Measurements from ENCODE around the gene KY. TPM values are rescaled to one million over a fixed set of nuclear protein-coding genes. Genes with fewer than 3 reads are reported as not detected.

KY gene
- total and polyA plus RNA-seq, 2 of the 13 experiments (the other 11 are each of a cell fraction or from before 2014, with no cell fraction given): not detected

DNA sequence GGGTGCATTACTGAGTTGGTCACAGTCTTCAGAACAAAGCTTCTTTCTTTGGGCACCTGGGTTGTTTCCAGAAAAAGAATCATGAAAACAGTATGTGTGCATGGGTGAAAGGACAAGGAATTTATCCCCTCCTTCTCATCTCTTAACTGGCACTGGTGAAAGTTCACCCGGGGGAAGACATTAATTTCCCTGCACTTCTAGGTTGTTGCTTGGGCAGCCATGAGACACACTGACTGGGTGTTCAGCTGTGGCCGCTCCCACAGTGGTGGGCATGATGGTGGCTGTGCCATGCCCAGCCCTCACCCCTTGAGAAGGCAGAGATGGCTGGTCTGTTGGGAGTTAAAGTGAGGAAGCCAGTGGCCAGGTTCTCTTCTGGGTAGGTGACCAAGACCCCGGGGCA is 16.6 kb upstream of the KY start:
- H2AFZ ChIP-seq (ENCODE audit: low read length): no peak overlapping the region
- H3K36me3 ChIP-seq (replicated peaks in 1 of 2; ENCODE audit: control insufficient read depth in 1 of 2, insufficient read depth in 2 of 2, low read length in 2 of 2): no peaks in the 10 kb centered on the region
- CTCF ChIA-PET (ENCODE audit: low intra/inter-chr PET ratio, low total read pairs): no interaction called here
- no peak overlapping the region for H3K27ac ChIP-seq (ENCODE audit: extremely low read length, insufficient read depth, low read length)
- ATAC-seq: no peak
- intact Hi-C loops (cut with micrococcal nuclease; ENCODE audit: unreplicated experiment) (no loop called here), in situ Hi-C loops (cut with HindIII; ENCODE audit: extremely low pct_ligation_motif_present, low pct_unique_long_range_greater_than_20kb) (no loop called here)
- H3K4me3 ChIP-seq (replicated peaks in 1 of 3; ENCODE audit: insufficient read depth in 1 of 3, low read depth in 2 of 3, low read length in 3 of 3): no peak overlapping the region
- 6% methylated on average over 3 of the region's 3 CpGs for WGBS (ENCODE audit: low lambda C conversion rate)
- no peaks in the 10 kb centered on the region for H3K79me2 ChIP-seq (ENCODE audit: insufficient read depth, low read length)
- POLR2A ChIA-PET: no interaction called here
- DNase-seq (ENCODE audit: low spot score): no peak
- no peak for FAIRE-seq
- no TSS peak for BruUV-seq (replicated peaks)
- H3K9ac ChIP-seq (ENCODE audit: insufficient read depth, low read depth, low read length): no peak overlapping the region
- no peaks in the 10 kb centered on the region for H4K20me1 ChIP-seq (ENCODE audit: insufficient read depth, low read length)
- peaks cover 0 to 11% of the 10 kb centered on the region in 2 experiments; a peak in 3 of 5 replicates for H3K27me3 ChIP-seq (ENCODE audit: control insufficient read depth in 1 of 2, insufficient read depth in 2 of 2, low read length in 2 of 2)
- no peak overlapping the region for H3K4me2 ChIP-seq (ENCODE audit: low read depth, low read length)
- H3K4me1 ChIP-seq (ENCODE audit: insufficient read depth, low read length): no peaks in the 10 kb centered on the region
- TF ChIP-seq KDM1A (CRISPR knock-in tag; IDR thresholded peaks at IDR 0.05) (no peak), SETDB1 (CRISPR knock-in tag; IDR thresholded peaks at IDR 0.05; ENCODE audit: borderline replicate concordance) (no peak), FOXA1 (IDR thresholded peaks at IDR 0.05) (no peak), FOXA1 (CRISPR knock-in tag; IDR thresholded peaks at IDR 0.05) (no peak), ZNF564 (CRISPR knock-in tag; IDR thresholded peaks at IDR 0.05) (no peak), HDAC6 (IDR thresholded peaks at IDR 0.05; ENCODE audit: low read depth, low read length) (no peak), EZH2 (conservative IDR thresholded peaks at IDR 0.05; ENCODE audit: low read depth, low read length) (no peak), YEATS2 (CRISPR knock-in tag; IDR thresholded peaks at IDR 0.05; ENCODE audit: borderline replicate concordance) (no peak), SRSF9 (IDR thresholded peaks at IDR 0.05; ENCODE audit: borderline replicate concordance, insufficient read depth, low read depth, low read length, poor library complexity, severe bottlenecking) (no peak), ZNF260 (CRISPR knock-in tag; IDR thresholded peaks at IDR 0.05; ENCODE audit: borderline replicate concordance, low read depth) (no peak), MAFG (CRISPR knock-in tag; IDR thresholded peaks at IDR 0.05) (no peak), ZBTB21 (CRISPR knock-in tag; IDR thresholded peaks at IDR 0.05) (no peak), ZNF607 (CRISPR knock-in tag; IDR thresholded peaks at IDR 0.05; ENCODE audit: borderline replicate concordance) (no peak), ZEB1 (IDR thresholded peaks at IDR 0.05; ENCODE audit: insufficient replicate concordance, low read depth) (no peak)
- TF ChIP-seq, protein P1, sequence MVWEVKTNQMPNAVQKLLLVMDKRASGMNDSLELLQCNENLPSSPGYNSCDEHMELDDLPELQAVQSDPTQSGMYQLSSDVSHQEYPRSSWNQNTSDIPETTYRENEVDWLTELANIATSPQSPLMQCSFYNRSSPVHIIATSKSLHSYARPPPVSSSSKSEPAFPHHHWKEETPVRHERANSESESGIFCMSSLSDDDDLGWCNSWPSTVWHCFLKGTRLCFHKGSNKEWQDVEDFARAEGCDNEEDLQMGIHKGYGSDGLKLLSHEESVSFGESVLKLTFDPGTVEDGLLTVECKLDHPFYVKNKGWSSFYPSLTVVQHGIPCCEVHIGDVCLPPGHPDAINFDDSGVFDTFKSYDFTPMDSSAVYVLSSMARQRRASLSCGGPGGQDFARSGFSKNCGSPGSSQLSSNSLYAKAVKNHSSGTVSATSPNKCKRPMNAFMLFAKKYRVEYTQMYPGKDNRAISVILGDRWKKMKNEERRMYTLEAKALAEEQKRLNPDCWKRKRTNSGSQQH (CRISPR knock-in tag; IDR thresholded peaks at IDR 0.05; ENCODE audit: low read depth): no peak
- TF ChIP-seq, protein P2, sequence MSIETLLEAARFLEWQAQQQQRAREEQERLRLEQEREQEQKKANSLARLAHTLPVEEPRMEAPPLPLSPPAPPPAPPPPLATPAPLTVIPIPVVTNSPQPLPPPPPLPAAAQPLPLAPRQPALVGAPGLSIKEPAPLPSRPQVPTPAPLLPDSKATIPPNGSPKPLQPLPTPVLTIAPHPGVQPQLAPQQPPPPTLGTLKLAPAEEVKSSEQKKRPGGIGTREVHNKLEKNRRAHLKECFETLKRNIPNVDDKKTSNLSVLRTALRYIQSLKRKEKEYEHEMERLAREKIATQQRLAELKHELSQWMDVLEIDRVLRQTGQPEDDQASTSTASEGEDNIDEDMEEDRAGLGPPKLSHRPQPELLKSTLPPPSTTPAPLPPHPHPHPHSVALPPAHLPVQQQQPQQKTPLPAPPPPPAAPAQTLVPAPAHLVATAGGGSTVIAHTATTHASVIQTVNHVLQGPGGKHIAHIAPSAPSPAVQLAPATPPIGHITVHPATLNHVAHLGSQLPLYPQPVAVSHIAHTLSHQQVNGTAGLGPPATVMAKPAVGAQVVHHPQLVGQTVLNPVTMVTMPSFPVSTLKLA (IDR thresholded peaks at IDR 0.05): no peak
- no peaks in the 10 kb centered on the region for H3K9me3 ChIP-seq (ENCODE audit: low read length)
